GM21367 (cell line): Measurements from ENCODE around the gene TLCD3A.
"Not testable (repeated sequence)": the region's sequence is repeated elsewhere in the genome, so short reads cannot be mapped to it uniquely, and the experiment has no call there.

ENCODE experiments used
- ATAC-seq: cut with Tn5 transposase; IDR thresholded peaks from one replicate; pipeline ENCODE4 v1.9.1; 2021; ENCODE audit not compliant: unreplicated experiment

Gene TLCD3A

GRCh38 chr17:732067-732901 lies at the start of gene TLCD3A:
TLCD3A (plus strand) TSS chr17:732596; CDS start chr17:732648, 52 bp downstream.
- ATAC-seq = no peak

GRCh38 chr17:683040-683439 lies 49.4 kb upstream of the TLCD3A start:
- no peak for ATAC-seq

GRCh38 chr17:683499-684254 lies 48.7 kb upstream of the TLCD3A start:
- ATAC-seq = no peak

GRCh38 chr17:685006-685405 lies 47.4 kb upstream of the TLCD3A start:
- ATAC-seq = no peak

GRCh38 chr17:688100-688989 lies 44.1 kb upstream of the TLCD3A start:
- no peak for ATAC-seq

- ATAC-seq = no peak
These were observed 42.7 kb upstream of the TLCD3A start for GRCh38 chr17:689556-690275.

- no peak for ATAC-seq
These were observed 42.0 kb upstream of the TLCD3A start for GRCh38 chr17:690361-690760.

GRCh38 chr17:691423-691822 lies 41.0 kb upstream of the TLCD3A start:
- ATAC-seq = no peak

GRCh38 chr17:692116-692515 lies 40.3 kb upstream of the TLCD3A start:
- no peak for ATAC-seq

- ATAC-seq = no peak
These were observed 38.4 kb upstream of the TLCD3A start for GRCh38 chr17:693791-694638.

- ATAC-seq = no peak
These were observed 36.0 kb upstream of the TLCD3A start for GRCh38 chr17:696369-696768.

- no peak for ATAC-seq
These were observed 34.7 kb upstream of the TLCD3A start for GRCh38 chr17:697682-698081.

- not testable (repeated sequence) for ATAC-seq
These were observed 34.3 kb upstream of the TLCD3A start for GRCh38 chr17:698096-698495.

- ATAC-seq = no peak
These were observed 33.1 kb upstream of the TLCD3A start for GRCh38 chr17:699345-699744.

- ATAC-seq = no peak
These were observed 31.8 kb upstream of the TLCD3A start for GRCh38 chr17:700504-701094.

- ATAC-seq = no peak
These were observed 29.1 kb upstream of the TLCD3A start for GRCh38 chr17:703081-703875.

- ATAC-seq = no peak
These were observed 28.1 kb upstream of the TLCD3A start for GRCh38 chr17:704111-704864.

- no peak for ATAC-seq
These were observed 27.4 kb upstream of the TLCD3A start for GRCh38 chr17:705011-705410.
